ENCODE data around the gene COBL. TPM values are rescaled to one million over a fixed set of nuclear protein-coding genes. Genes with fewer than 3 reads are reported as not detected.

Gene COBL
- total RNA-seq, 1 experiment from 2014 or later = not detected

GRCh38 chr7:51067258-51067657 lies 249.4 kb downstream of the COBL start:
- Histone ChIP-seq H2AFZ (ENCODE audit: low read length) (no peak overlapping the region), H3K79me2 (ENCODE audit: low read length) (no peaks in the 10 kb centered on the region), H3K9ac (ENCODE audit: low read length) (no peak overlapping the region), H4K20me1 (ENCODE audit: insufficient read depth, low read depth, low read length) (no peaks in the 10 kb centered on the region), H3K4me2 (ENCODE audit: low read depth, low read length, poor library complexity, severe bottlenecking) (no peak overlapping the region), H3K4me3 (ENCODE audit: low read length) (no peak overlapping the region), H3K27me3 (ENCODE audit: low read length) (no peaks in the 10 kb centered on the region), H3K36me3 (ENCODE audit: insufficient read depth, low read length) (no peaks in the 10 kb centered on the region), H3K9me3 (ENCODE audit: low read length) (no peaks in the 10 kb centered on the region), H3K27ac (ENCODE audit: low read length) (no peak overlapping the region), H3K4me1 (ENCODE audit: low read length) (no peaks in the 10 kb centered on the region), H3K9me2 (replicated peaks; ENCODE audit: insufficient read depth, low read length) (no peaks in the 10 kb centered on the region)
- DNase-seq = no peak

DNA sequence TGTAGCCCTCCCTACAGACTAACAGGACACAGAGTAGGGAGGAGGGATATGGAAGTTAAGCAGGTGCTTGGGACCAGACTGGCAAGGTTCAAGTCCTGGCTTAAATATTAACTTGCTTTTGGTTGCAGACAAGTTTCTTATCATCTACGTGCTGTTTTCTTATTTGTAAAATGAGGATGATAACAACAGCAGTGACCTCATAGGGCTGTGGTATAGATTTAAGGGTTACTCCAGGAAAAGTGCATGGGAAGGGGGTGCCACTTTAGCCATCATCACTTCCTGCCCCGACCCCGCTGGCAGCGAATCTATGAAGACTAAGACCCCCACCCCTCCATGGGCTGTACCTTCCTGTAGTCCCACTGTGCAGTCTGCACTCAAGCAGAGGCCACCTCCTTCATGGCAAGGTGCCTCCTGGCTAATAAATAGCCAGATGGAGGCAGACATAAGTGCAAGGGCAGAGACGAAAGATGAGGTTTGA lies 250.2 kb downstream of the COBL start:
- Histone ChIP-seq H3K9me2 (replicated peaks; ENCODE audit: insufficient read depth, low read length) (no peaks in the 10 kb centered on the region), H3K9me3 (ENCODE audit: low read length) (no peaks in the 10 kb centered on the region), H4K20me1 (ENCODE audit: insufficient read depth, low read depth, low read length) (no peaks in the 10 kb centered on the region), H3K4me1 (ENCODE audit: low read length) (no peaks in the 10 kb centered on the region), H2AFZ (ENCODE audit: low read length) (no peak overlapping the region), H3K4me2 (ENCODE audit: low read depth, low read length, poor library complexity, severe bottlenecking) (no peak overlapping the region), H3K36me3 (ENCODE audit: insufficient read depth, low read length) (no peaks in the 10 kb centered on the region), H3K79me2 (ENCODE audit: low read length) (no peaks in the 10 kb centered on the region), H3K27me3 (ENCODE audit: low read length) (no peaks in the 10 kb centered on the region), H3K27ac (ENCODE audit: low read length) (no peak overlapping the region), H3K4me3 (ENCODE audit: low read length) (no peak overlapping the region), H3K9ac (ENCODE audit: low read length) (no peak overlapping the region)
- DNase-seq = no peak

- Histone ChIP-seq H4K20me1 (ENCODE audit: insufficient read depth, low read depth, low read length) (no peaks in the 10 kb centered on the region), H2AFZ (ENCODE audit: low read length) (no peak overlapping the region), H3K9ac (ENCODE audit: low read length) (no peak overlapping the region), H3K4me1 (ENCODE audit: low read length) (no peaks in the 10 kb centered on the region), H3K4me2 (ENCODE audit: low read depth, low read length, poor library complexity, severe bottlenecking) (no peak overlapping the region), H3K79me2 (ENCODE audit: low read length) (no peaks in the 10 kb centered on the region), H3K4me3 (ENCODE audit: low read length) (no peak overlapping the region), H3K9me3 (ENCODE audit: low read length) (no peaks in the 10 kb centered on the region), H3K36me3 (ENCODE audit: insufficient read depth, low read length) (no peaks in the 10 kb centered on the region), H3K9me2 (replicated peaks; ENCODE audit: insufficient read depth, low read length) (no peaks in the 10 kb centered on the region), H3K27me3 (ENCODE audit: low read length) (no peaks in the 10 kb centered on the region), H3K27ac (ENCODE audit: low read length) (no peak overlapping the region)
- DNase-seq = no peak
Measured at GRCh38 chr7:51065766-51066165, 250.8 kb downstream of the COBL start.

DNA sequence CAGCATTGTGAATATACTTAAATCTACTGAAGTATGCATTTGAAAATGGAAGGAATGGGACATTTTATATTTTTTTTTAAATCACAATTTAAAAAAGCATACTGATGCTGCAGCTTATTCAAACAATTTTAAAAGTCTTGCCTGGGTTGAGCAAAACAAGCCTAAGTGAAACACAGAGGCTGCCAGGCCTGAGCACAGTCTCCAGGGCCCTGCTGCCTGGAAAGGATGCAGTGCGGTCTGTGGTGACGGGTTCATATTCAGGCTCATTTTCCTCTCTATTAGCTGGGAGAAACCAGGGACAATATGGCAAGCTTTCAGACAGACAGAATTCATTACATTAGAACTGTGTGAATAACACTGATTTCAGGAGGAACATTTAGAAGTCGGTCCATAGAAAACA lies 251.9 kb downstream of the COBL start:
- Histone ChIP-seq H3K79me2 (ENCODE audit: low read length) (no peaks in the 10 kb centered on the region), H3K4me2 (ENCODE audit: low read depth, low read length, poor library complexity, severe bottlenecking) (no peak overlapping the region), H3K4me1 (ENCODE audit: low read length) (no peaks in the 10 kb centered on the region), H3K9me3 (ENCODE audit: low read length) (no peaks in the 10 kb centered on the region), H3K36me3 (ENCODE audit: insufficient read depth, low read length) (no peaks in the 10 kb centered on the region), H3K9ac (ENCODE audit: low read length) (no peak overlapping the region), H3K4me3 (ENCODE audit: low read length) (no peak overlapping the region), H2AFZ (ENCODE audit: low read length) (no peak overlapping the region), H3K27ac (ENCODE audit: low read length) (no peak overlapping the region), H3K27me3 (ENCODE audit: low read length) (no peaks in the 10 kb centered on the region), H4K20me1 (ENCODE audit: insufficient read depth, low read depth, low read length) (no peaks in the 10 kb centered on the region), H3K9me2 (replicated peaks; ENCODE audit: insufficient read depth, low read length) (no peaks in the 10 kb centered on the region)
- DNase-seq = no peak

DNA sequence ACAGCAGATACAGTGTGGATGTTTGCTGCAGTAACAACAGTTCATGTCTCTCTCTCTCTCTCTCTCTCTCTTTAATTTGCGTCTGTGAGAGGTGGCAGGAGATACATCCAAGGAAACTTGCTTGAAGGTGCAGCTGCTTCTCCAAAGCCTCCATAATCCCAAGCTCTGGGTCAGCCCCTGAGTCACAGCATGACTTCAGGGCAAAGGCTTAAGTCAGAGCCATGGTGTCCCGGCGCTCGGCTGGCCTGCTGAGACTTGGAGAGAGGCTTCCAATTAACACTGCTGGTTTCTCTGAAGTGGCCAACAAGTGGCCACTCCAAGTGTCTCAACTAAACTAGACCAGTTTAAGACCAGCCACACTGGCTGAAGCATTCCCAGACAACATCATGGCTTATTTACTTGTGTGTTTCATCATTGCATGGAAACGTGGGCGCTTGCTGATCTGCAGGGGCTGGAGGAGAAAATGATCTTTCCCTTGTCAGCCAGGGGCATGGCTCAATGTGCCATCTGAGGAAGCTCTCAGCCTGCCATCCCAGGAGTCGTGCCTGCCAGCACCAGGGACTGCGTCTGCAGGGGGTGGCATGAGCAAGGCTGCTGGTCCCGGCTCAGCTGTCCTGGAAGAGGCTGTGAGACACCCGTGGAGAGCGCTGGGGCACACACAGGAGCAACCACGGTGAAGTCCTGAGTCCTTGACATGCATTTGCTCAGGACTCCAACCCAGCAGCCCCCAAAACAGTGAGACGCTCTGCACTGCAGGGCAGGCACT lies 254.2 kb downstream of the COBL start:
- DNase-seq = no peak

GRCh38 chr7:51060536-51060935 lies 256.1 kb downstream of the COBL start:
- Histone ChIP-seq H3K9ac (ENCODE audit: low read length) (no peak overlapping the region), H3K79me2 (ENCODE audit: low read length) (no peaks in the 10 kb centered on the region), H3K36me3 (ENCODE audit: insufficient read depth, low read length) (no peaks in the 10 kb centered on the region), H3K4me3 (ENCODE audit: low read length) (no peak overlapping the region), H4K20me1 (ENCODE audit: insufficient read depth, low read depth, low read length) (no peaks in the 10 kb centered on the region), H3K9me3 (ENCODE audit: low read length) (no peaks in the 10 kb centered on the region), H3K4me1 (ENCODE audit: low read length) (no peaks in the 10 kb centered on the region), H3K4me2 (ENCODE audit: low read depth, low read length, poor library complexity, severe bottlenecking) (no peak overlapping the region), H3K9me2 (replicated peaks; ENCODE audit: insufficient read depth, low read length) (no peaks in the 10 kb centered on the region), H2AFZ (ENCODE audit: low read length) (no peak overlapping the region), H3K27me3 (ENCODE audit: low read length) (no peaks in the 10 kb centered on the region), H3K27ac (ENCODE audit: low read length) (no peak overlapping the region)
- peak; percentile 64 for DNase-seq

More for the DNA sequence above, 254.2 kb downstream of the COBL start:
- no peak overlapping the region for H3K9ac ChIP-seq (ENCODE audit: low read length)
- no peak overlapping the region for H3K4me3 ChIP-seq (ENCODE audit: low read length)
- no peak overlapping the region for H2AFZ ChIP-seq (ENCODE audit: low read length)
- no peak overlapping the region for H3K4me2 ChIP-seq (ENCODE audit: low read depth, low read length, poor library complexity, severe bottlenecking)
- H3K79me2 ChIP-seq (ENCODE audit: low read length) = no peaks in the 10 kb centered on the region
- H3K9me2 ChIP-seq (replicated peaks; ENCODE audit: insufficient read depth, low read length) = no peaks in the 10 kb centered on the region
- H3K27ac ChIP-seq (ENCODE audit: low read length) = no peak overlapping the region
- no peaks in the 10 kb centered on the region for H4K20me1 ChIP-seq (ENCODE audit: insufficient read depth, low read depth, low read length)
- no peaks in the 10 kb centered on the region for H3K36me3 ChIP-seq (ENCODE audit: insufficient read depth, low read length)
- no peaks in the 10 kb centered on the region for H3K9me3 ChIP-seq (ENCODE audit: low read length)
- H3K4me1 ChIP-seq (ENCODE audit: low read length) = no peaks in the 10 kb centered on the region
- no peaks in the 10 kb centered on the region for H3K27me3 ChIP-seq (ENCODE audit: low read length)

- H3K79me2 ChIP-seq (ENCODE audit: low read length) = no peaks in the 10 kb centered on the region
- H3K27me3 ChIP-seq (ENCODE audit: low read length) = no peaks in the 10 kb centered on the region
- no peak overlapping the region for H2AFZ ChIP-seq (ENCODE audit: low read length)
- no peak overlapping the region for H3K4me2 ChIP-seq (ENCODE audit: low read depth, low read length, poor library complexity, severe bottlenecking)
- H3K9me2 ChIP-seq (replicated peaks; ENCODE audit: insufficient read depth, low read length) = no peaks in the 10 kb centered on the region
- no peak overlapping the region for H3K9ac ChIP-seq (ENCODE audit: low read length)
- H3K27ac ChIP-seq (ENCODE audit: low read length) = no peak overlapping the region
- no peaks in the 10 kb centered on the region for H3K9me3 ChIP-seq (ENCODE audit: low read length)
- H3K4me1 ChIP-seq (ENCODE audit: low read length) = no peaks in the 10 kb centered on the region
- no peaks in the 10 kb centered on the region for H4K20me1 ChIP-seq (ENCODE audit: insufficient read depth, low read depth, low read length)
- H3K36me3 ChIP-seq (ENCODE audit: insufficient read depth, low read length) = no peaks in the 10 kb centered on the region
- DNase-seq = no peak
- no peak overlapping the region for H3K4me3 ChIP-seq (ENCODE audit: low read length)
Measured at GRCh38 chr7:51059504-51060142, 257.0 kb downstream of the COBL start.

- Histone ChIP-seq H3K36me3 (ENCODE audit: insufficient read depth, low read length) (no peaks in the 10 kb centered on the region), H3K9me2 (replicated peaks; ENCODE audit: insufficient read depth, low read length) (no peaks in the 10 kb centered on the region), H3K4me3 (ENCODE audit: low read length) (no peak overlapping the region), H3K27ac (ENCODE audit: low read length) (no peak overlapping the region), H3K79me2 (ENCODE audit: low read length) (no peaks in the 10 kb centered on the region), H4K20me1 (ENCODE audit: insufficient read depth, low read depth, low read length) (no peaks in the 10 kb centered on the region), H3K4me2 (ENCODE audit: low read depth, low read length, poor library complexity, severe bottlenecking) (no peak overlapping the region), H2AFZ (ENCODE audit: low read length) (no peak overlapping the region), H3K9ac (ENCODE audit: low read length) (no peak overlapping the region), H3K27me3 (ENCODE audit: low read length) (no peaks in the 10 kb centered on the region), H3K9me3 (ENCODE audit: low read length) (no peaks in the 10 kb centered on the region), H3K4me1 (ENCODE audit: low read length) (no peaks in the 10 kb centered on the region)
- no peak for DNase-seq
Measured at GRCh38 chr7:51058764-51059163, 257.8 kb downstream of the COBL start.

Measured in Karpas-422 (cell line).